HFFc6 (cell line): ENCODE measurements around the gene EFNA2. TPM values are rescaled to one million over a fixed set of nuclear protein-coding genes. Genes with fewer than 3 reads are reported as not detected.

ENCODE experiments used
- DNase-seq: peaks from one replicate; pipeline ENCODE4 v3.0.0-alpha.2; 2018
- H3K27ac Mint-ChIP-seq: 2 replicates; pipeline ENCODE4 v1.8.0; 2020; ENCODE audit warnings: mild to moderate bottlenecking, mixed read lengths
- H3K27me3 Mint-ChIP-seq: 2 replicates; pipeline ENCODE4 v1.8.0; 2021; ENCODE audit warnings: mild to moderate bottlenecking, moderate library complexity, mixed read lengths; ENCODE audit not compliant: insufficient read depth
- H3K36me3 Mint-ChIP-seq: 2 replicates; pipeline ENCODE4 v1.8.0; 2021; ENCODE audit warnings: low read depth, mixed read lengths
- H3K4me1 Mint-ChIP-seq: 2 replicates; pipeline ENCODE4 v1.8.0; 2020; ENCODE audit warnings: low read depth, mixed read lengths
- H3K4me3 Mint-ChIP-seq: 2 replicates; pipeline ENCODE4 v1.8.0; 2020; ENCODE audit warnings: mild to moderate bottlenecking, moderate library complexity, mixed read lengths
- H3K9me3 Mint-ChIP-seq: 2 replicates; pipeline ENCODE4 v1.8.0; 2020; ENCODE audit warnings: mild to moderate bottlenecking, mixed read lengths
- total RNA-seq, 6 experiments: library from RNA; stranded (reverse); fragmentation: NEBNext Ultra II Directional; extraction: Animal tissue kit (Norgen Biotek cat#: 25700); gene quantifications; 2 replicates in 1 of 6; 3 replicates in 5 of 6; pipeline ENCODE4 v1.2.3, GENCODE V29; 2021
- TF ChIP-seq, protein P1 (sequence below): fragments of 200-600 bp; sonication (generic); IDR thresholded peaks from 2 replicates; pipeline ENCODE4 v1.5.0; 2021; ENCODE audit warnings: antibody characterized with exemption, mild to moderate bottlenecking

Gene EFNA2
- total RNA-seq, 6 experiments from 2014 or later = not detected

DNA sequence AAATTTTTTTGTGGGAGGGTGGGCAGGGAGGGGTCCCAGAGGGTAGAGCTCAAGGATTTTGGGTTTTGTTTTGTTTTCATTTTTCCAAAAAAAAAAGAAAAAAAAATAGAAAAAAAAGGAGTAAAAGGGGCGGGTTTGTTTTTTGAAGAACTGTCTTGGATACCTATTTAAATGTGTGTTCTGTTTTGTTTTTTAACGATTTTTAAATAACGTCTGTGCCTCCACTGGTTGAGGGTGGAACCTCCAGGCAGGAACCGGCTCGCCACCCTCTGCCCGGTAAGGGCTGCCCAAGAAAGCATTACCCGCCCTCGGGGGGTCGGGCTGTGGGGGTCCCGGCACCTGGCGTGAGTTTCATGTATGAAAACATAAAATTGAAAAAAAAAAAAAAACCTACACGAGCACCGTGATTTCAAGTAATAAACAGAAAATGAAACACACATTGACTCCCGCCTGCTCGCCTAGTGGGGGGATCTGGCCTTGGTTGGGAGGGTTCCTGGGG, 26.9 kb upstream of the EFNA2 start:
- peak overlapping the region; percentile 71 for H3K4me3 Mint-ChIP-seq
- peak; percentile 30 for DNase-seq
- TF ChIP-seq, protein P1, sequence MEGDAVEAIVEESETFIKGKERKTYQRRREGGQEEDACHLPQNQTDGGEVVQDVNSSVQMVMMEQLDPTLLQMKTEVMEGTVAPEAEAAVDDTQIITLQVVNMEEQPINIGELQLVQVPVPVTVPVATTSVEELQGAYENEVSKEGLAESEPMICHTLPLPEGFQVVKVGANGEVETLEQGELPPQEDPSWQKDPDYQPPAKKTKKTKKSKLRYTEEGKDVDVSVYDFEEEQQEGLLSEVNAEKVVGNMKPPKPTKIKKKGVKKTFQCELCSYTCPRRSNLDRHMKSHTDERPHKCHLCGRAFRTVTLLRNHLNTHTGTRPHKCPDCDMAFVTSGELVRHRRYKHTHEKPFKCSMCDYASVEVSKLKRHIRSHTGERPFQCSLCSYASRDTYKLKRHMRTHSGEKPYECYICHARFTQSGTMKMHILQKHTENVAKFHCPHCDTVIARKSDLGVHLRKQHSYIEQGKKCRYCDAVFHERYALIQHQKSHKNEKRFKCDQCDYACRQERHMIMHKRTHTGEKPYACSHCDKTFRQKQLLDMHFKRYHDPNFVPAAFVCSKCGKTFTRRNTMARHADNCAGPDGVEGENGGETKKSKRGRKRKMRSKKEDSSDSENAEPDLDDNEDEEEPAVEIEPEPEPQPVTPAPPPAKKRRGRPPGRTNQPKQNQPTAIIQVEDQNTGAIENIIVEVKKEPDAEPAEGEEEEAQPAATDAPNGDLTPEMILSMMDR = no peak; the same call in 1 of the 2 replicates

DNA sequence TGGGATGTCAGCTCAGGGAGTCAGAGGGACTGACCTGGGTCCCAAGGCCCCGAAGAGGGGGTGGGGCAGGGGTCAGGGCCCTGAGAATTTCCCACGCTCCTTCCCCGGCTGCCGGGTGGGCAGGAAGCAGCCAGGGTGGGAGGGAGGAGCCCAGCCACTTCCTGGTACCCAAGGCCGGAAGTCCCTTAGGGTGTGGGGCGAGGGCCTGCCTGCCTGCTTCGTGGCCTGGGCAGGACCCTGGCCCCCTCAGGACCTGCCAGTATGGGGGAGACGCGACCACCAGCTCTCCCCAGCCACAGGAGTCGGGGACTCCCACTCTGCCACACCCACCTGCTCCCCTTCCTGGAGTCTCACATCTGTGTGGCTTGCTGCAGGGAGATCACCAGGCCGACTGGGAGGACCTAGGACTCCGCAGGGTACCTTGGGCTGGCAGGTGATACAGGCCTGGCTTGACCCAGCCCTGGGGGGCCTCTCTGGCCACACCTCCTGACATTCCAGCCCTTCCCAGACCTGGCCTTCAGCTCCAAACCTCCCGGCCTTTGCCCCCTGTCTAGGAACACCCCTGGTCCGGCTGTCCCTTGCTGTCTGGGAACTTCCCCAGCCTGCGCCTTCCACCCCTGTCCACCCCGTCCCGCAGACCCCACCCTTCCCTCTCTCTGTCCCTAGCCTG, 26.3 kb upstream of the EFNA2 start:
- Mint-ChIP-seq H3K27ac (peak overlapping the region; percentile 93), H3K4me1 (peaks cover 58% of the 10 kb centered on the region), H3K27me3 (peaks cover 27% of the 10 kb centered on the region), H3K9me3 (no peaks in the 10 kb centered on the region), H3K4me3 (peak overlapping the region; percentile 71), H3K36me3 (peaks cover 5% of the 10 kb centered on the region; the same call in 1 of the 2 replicates)
- DNase-seq = peak; percentile 35
- TF ChIP-seq, protein P1 = no peak

More for the DNA sequence above, 26.9 kb upstream of the EFNA2 start:
- H3K27ac Mint-ChIP-seq = peak overlapping the region; percentile 93
- H3K36me3 Mint-ChIP-seq = peaks cover 5% of the 10 kb centered on the region; the same call in 1 of the 2 replicates
- peaks cover 58% of the 10 kb centered on the region for H3K4me1 Mint-ChIP-seq
- no peaks in the 10 kb centered on the region for H3K9me3 Mint-ChIP-seq
- peaks cover 27% of the 10 kb centered on the region for H3K27me3 Mint-ChIP-seq

DNA sequence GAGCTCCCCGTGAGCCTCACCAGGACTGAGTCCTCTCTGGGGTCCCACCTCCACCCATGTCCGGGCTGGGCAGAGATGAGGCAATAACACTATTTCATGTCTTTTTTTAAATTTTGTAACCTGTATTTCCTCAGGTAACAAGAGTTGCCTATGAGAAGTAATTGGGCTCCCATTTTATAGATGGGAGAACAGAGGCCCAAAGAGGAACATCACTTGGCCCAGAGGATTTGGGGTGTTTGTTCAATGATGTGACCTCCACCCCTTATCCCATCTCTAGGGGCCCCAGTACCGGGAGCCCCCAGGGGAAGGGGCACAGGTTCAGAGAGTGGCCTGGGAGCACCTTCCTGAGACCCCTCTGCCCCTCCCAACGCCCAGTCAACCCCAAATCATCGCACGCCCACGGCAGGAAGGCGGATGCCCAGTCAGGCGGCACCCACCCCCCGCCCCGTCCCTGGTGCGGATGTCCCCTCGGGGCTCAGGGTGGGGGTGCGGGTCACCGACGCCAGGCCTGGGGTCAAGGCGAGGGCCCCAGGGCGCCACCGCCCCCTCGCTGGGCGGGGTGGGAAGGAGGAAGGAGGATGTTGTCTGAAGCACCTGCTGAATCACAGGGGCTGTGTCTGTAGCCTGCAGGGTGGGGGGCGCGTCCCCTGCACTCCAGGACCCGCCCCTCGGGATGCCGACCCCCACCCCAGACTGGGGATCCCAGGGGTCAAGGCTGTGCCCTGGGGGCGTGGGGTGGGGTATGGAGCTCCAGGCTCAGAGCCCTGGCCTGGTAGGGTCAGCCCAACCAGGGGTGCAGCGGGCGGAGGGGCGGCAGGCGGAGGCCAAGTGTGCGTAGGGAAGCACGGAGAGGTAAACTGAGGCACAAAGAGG, 25.6 kb upstream of the EFNA2 start:
- Mint-ChIP-seq H3K4me3 (peak overlapping the region; percentile 71), H3K4me1 (peaks cover 59% of the 10 kb centered on the region), H3K9me3 (no peaks in the 10 kb centered on the region), H3K27ac (peak overlapping the region; percentile 93), H3K36me3 (peaks cover 5% of the 10 kb centered on the region; the same call in 1 of the 2 replicates), H3K27me3 (peaks cover 21% of the 10 kb centered on the region)
- TF ChIP-seq, protein P1 = no peak
- no peak for DNase-seq

DNA sequence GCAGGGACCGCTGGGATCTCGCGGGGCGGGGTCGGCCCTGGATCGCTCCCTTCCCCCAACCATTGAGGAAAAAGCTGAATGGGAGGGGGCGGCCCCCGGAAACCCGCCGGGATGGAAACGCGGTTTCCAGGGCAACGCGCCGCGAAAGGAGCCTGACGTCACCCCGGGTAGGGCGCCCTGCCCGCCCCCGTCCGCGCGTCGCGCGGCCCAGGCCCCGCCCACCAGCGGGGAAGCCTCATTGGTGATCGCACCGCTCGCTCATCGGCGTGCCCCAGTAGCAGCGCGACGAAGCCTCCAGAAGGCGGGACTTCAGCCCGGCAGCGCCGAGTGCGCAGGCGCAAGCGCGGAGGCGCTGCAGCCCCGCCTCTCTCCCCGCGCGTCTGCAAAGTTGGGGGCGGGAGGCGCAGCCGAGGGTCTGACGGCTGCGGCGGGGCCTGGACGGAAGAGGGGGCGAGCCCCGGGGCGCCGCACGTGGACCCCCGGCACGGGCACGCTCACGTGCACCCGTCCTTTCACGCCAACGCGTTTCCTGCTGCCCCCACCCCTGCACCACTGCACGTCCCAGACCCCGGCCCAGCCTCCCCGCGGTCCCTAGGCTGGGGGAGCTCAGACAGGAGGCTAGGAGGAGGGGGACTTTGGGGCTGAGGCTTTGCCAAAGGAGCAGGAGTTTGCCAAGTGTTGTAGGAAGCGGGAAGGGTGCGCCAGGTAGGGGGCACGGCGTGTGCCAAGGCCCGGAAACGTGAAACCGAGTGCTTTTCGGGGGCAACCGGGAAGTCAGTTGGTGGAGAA, 24.7 kb upstream of the EFNA2 start:
- Mint-ChIP-seq H3K36me3 (peaks cover 5% of the 10 kb centered on the region; the same call in 1 of the 2 replicates), H3K4me1 (peaks cover 67% of the 10 kb centered on the region), H3K27me3 (peaks cover 21% of the 10 kb centered on the region), H3K27ac (peak overlapping the region; percentile 96), H3K9me3 (no peaks in the 10 kb centered on the region), H3K4me3 (peak overlapping the region; percentile 86)
- DNase-seq = peak; percentile 94
- TF ChIP-seq, protein P1 = no peak

DNA sequence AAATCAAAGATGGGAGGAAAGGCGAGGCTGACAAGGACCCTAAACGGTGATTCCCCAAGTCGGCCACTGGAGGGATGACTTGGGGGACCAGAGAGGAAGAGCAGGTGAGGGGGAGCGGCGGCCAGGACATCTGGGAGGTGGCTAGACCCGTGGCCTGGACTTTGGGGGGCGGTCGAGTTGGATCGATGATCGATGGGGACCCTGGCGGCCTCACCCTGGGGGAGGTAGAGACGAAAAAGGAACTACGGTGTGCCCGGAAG, 24.2 kb upstream of the EFNA2 start:
- peak overlapping the region; percentile 86 for H3K4me3 Mint-ChIP-seq
- peaks cover 21% of the 10 kb centered on the region for H3K27me3 Mint-ChIP-seq
- no peaks in the 10 kb centered on the region for H3K9me3 Mint-ChIP-seq
- DNase-seq = no peak
- peaks cover 69% of the 10 kb centered on the region for H3K4me1 Mint-ChIP-seq
- TF ChIP-seq, protein P1 = peak; percentile 64
- H3K27ac Mint-ChIP-seq = peak overlapping the region; percentile 96
- peaks cover 5% of the 10 kb centered on the region; the same call in 1 of the 2 replicates for H3K36me3 Mint-ChIP-seq
